AG09319 (cell line): ENCODE data around the gene OR11H7.
"Not testable (repeated sequence)": the region's sequence is repeated elsewhere in the genome, so short reads cannot be mapped to it uniquely, and the experiment has no call there.

Experiments used
- DNase-seq: peaks from one replicate; pipeline ENCODE4 v3.0.0-alpha.2; 2010; ENCODE audit warnings: low read depth; ENCODE audit errors: extremely low read depth
- CTCF ChIP-seq: IDR thresholded peaks from 2 replicates; pipeline ENCODE4 v1.5.1; 2011; ENCODE audit warnings: low read depth, mild to moderate bottlenecking, inconsistent platforms, low read length, moderate library complexity

The OR11H7 gene

GRCh38 chr14:20194101-20194500 is 34.7 kb upstream of the OR11H7 start:
- TF ChIP-seq CTCF = no peak
- DNase-seq = no peak

- not testable (repeated sequence) for DNase-seq
Observed at GRCh38 chr14:20195170-20195569, 33.6 kb upstream of the OR11H7 start.

- no peak for TF ChIP-seq CTCF
- no peak for DNase-seq
Observed at GRCh38 chr14:20195911-20196310, 32.9 kb upstream of the OR11H7 start.

- DNase-seq = no peak
- no peak for TF ChIP-seq CTCF
Observed at GRCh38 chr14:20197459-20197858, 31.3 kb upstream of the OR11H7 start.

- no peak for DNase-seq
- TF ChIP-seq CTCF = no peak
Observed at GRCh38 chr14:20198991-20199390, 29.8 kb upstream of the OR11H7 start.

GRCh38 chr14:20204721-20205120 is 24.1 kb upstream of the OR11H7 start:
- no peak for DNase-seq
- no peak for TF ChIP-seq CTCF

- no peak for DNase-seq
Observed at GRCh38 chr14:20209595-20209994, 19.2 kb upstream of the OR11H7 start.

GRCh38 chr14:20212406-20212805 is 16.4 kb upstream of the OR11H7 start:
- DNase-seq = not testable (repeated sequence)

More at GRCh38 chr14:20209595-20209994, 19.2 kb upstream of the OR11H7 start:
- no peak for TF ChIP-seq CTCF

GRCh38 chr14:20215196-20215595 is 13.6 kb upstream of the OR11H7 start:
- no peak for DNase-seq
- no peak for TF ChIP-seq CTCF
